MCF 10A (cell line): ENCODE results near the gene KLHDC4. TPM values are rescaled to one million over a fixed set of nuclear protein-coding genes. Genes with fewer than 3 reads are reported as not detected.
A peak's percentile ranks its signal among the peaks of the same experiment; 100 is the strongest.

Source experiments
- BruUV-seq: library from RNA; stranded (reverse); fragments of 400-500 nt; replicated peaks from 2 replicates; lab custom pipeline; 2021; lab: Mats Ljungman, UMichigan
- CTCF ChIA-PET: fragments of 300-600 bp; sonication (Branson Sonifier 250); formaldehyde crosslinking; extraction: SDS; loops from one replicate; lab custom pipeline; 2021; ENCODE audit warnings: antibody characterized with exemption, inconsistent platforms; lab: Yijun Ruan, JAX
- POLR2A ChIA-PET: fragments of 300-600, 350-650 bp; sonication (Branson Sonifier 250); formaldehyde crosslinking; extraction: SDS; loops from one replicate; lab custom pipeline; 2020; ENCODE audit warnings: antibody characterized with exemption, inconsistent platforms; lab: Yijun Ruan, JAX
- DNase-seq: peaks from one replicate; pipeline ENCODE4 v3.0.0-alpha.2; 2018; ENCODE audit not compliant: unreplicated experiment
- H3K27ac Mint-ChIP-seq: one replicate; pipeline ENCODE4 v1.8.0; 2022; ENCODE audit warnings: mild to moderate bottlenecking, low read depth, mixed read lengths; ENCODE audit not compliant: unreplicated experiment
- H3K27me3 Mint-ChIP-seq: one replicate; pipeline ENCODE4 v1.8.0; 2022; ENCODE audit warnings: mixed read lengths; ENCODE audit not compliant: insufficient read depth, unreplicated experiment
- H3K36me3 Mint-ChIP-seq: one replicate; pipeline ENCODE4 v1.8.0; 2022; ENCODE audit warnings: mild to moderate bottlenecking, moderate library complexity, mixed read lengths; ENCODE audit not compliant: insufficient read depth, unreplicated experiment
- H3K4me1 Mint-ChIP-seq: one replicate; pipeline ENCODE4 v1.8.0; 2022; ENCODE audit warnings: mixed read lengths; ENCODE audit not compliant: insufficient read depth, unreplicated experiment
- H3K4me3 Mint-ChIP-seq: one replicate; pipeline ENCODE4 v1.8.0; 2022; ENCODE audit warnings: mild to moderate bottlenecking, moderate library complexity, mixed read lengths; ENCODE audit not compliant: unreplicated experiment
- H3K9me3 Mint-ChIP-seq: one replicate; pipeline ENCODE4 v1.8.0; 2022; ENCODE audit warnings: mixed read lengths; ENCODE audit not compliant: unreplicated experiment
- CTCF ChIP-seq: fragments of 200-600 bp; IDR thresholded peaks from one replicate; pipeline ENCODE4 v1.8.0; 2022; ENCODE audit warnings: antibody characterized with exemption, mild to moderate bottlenecking; ENCODE audit not compliant: unreplicated experiment
- intact Hi-C: fragments of 100-400 bp; cut with micrococcal nuclease; formaldehyde crosslinking; loops from 2 replicates; pipeline ENCODE4 v1.14.1; 2022
- total RNA-seq: library from RNA; stranded (reverse); gene quantifications from 2 replicates; pipeline ENCODE4 v1.2.3, GENCODE V29; 2022

The KLHDC4 gene
- total RNA-seq, 1 experiment from 2014 or later, result 106 TPM

GRCh38 chr16:87702325-87702811 lies 63.4 kb downstream of the KLHDC4 start:
- ChIA-PET POLR2A (no interaction called here), CTCF (interaction anchor here (0.6 kb wide), 1 partner anchor 9 kb away, joined by 3 read pairs; no protein-coding TSS in a partner anchor)
- Mint-ChIP-seq H3K9me3 (no peaks in the 10 kb centered on the region), H3K36me3 (peaks cover 43% of the 10 kb centered on the region), H3K4me3 (no peak overlapping the region), H3K27me3 (no peaks in the 10 kb centered on the region), H3K4me1 (no peaks in the 10 kb centered on the region), H3K27ac (no peak overlapping the region)
- no peak for DNase-seq
- BruUV-seq, result no TSS peak
- intact Hi-C loops, result no loop called here
- peak; percentile 9 for TF ChIP-seq CTCF

GRCh38 chr16:87701505-87701921 lies 64.3 kb downstream of the KLHDC4 start:
- H3K9me3 Mint-ChIP-seq, result no peaks in the 10 kb centered on the region
- H3K4me3 Mint-ChIP-seq, result no peak overlapping the region
- POLR2A ChIA-PET, result no interaction called here
- TF ChIP-seq CTCF, result no peak
- peaks cover 45% of the 10 kb centered on the region for H3K36me3 Mint-ChIP-seq
- intact Hi-C loops, result no loop called here
- H3K4me1 Mint-ChIP-seq, result no peaks in the 10 kb centered on the region
- BruUV-seq, result no TSS peak
- no peak overlapping the region for H3K27ac Mint-ChIP-seq
- CTCF ChIA-PET, result interaction anchor here (0.8 kb wide), 1 partner anchor 68 kb away, joined by 3 read pairs; no protein-coding TSS in a partner anchor
- no peaks in the 10 kb centered on the region for H3K27me3 Mint-ChIP-seq
- DNase-seq, result no peak

GRCh38 chr16:87701078-87701460 lies 64.7 kb downstream of the KLHDC4 start:
- CTCF ChIA-PET, result no interaction called here
- Mint-ChIP-seq H3K4me3 (no peak overlapping the region), H3K4me1 (no peaks in the 10 kb centered on the region), H3K9me3 (no peaks in the 10 kb centered on the region), H3K27me3 (no peaks in the 10 kb centered on the region), H3K27ac (no peak overlapping the region), H3K36me3 (peaks cover 50% of the 10 kb centered on the region)
- POLR2A ChIA-PET, result no interaction called here
- intact Hi-C loops, result no loop called here
- BruUV-seq, result no TSS peak
- DNase-seq, result no peak
- TF ChIP-seq CTCF, result no peak

- POLR2A ChIA-PET, result no interaction called here
- H3K9me3 Mint-ChIP-seq, result no peaks in the 10 kb centered on the region
- H3K4me3 Mint-ChIP-seq, result no peak overlapping the region
- H3K27ac Mint-ChIP-seq, result no peak overlapping the region
- H3K27me3 Mint-ChIP-seq, result no peaks in the 10 kb centered on the region
- CTCF ChIA-PET, result no interaction called here
- intact Hi-C loops, result no loop called here
- BruUV-seq, result no TSS peak
- H3K4me1 Mint-ChIP-seq, result no peaks in the 10 kb centered on the region
- no peak for TF ChIP-seq CTCF
- H3K36me3 Mint-ChIP-seq, result peaks cover 53% of the 10 kb centered on the region
- DNase-seq, result no peak
Measured at GRCh38 chr16:87700406-87701077, 65.2 kb downstream of the KLHDC4 start.
